ENCODE data around the gene NCAPD3. TPM values are rescaled to one million over a fixed set of nuclear protein-coding genes. Genes with fewer than 3 reads are reported as not detected.

Gene NCAPD3
- total and polyA plus RNA-seq, 2 donors (not counting 3 experiments of a cell fraction or from before 2014, with no cell fraction given): 22.6 to 43.8 TPM

- Histone ChIP-seq H3K9me3 (replicated peaks; ENCODE audit: control insufficient read depth, insufficient read depth, low read length) (no peaks in the 10 kb centered on the region), H3K79me2 (ENCODE audit: control insufficient read depth, insufficient read depth, low read length) (no peaks in the 10 kb centered on the region), H4K20me1 (replicated peaks; ENCODE audit: control insufficient read depth, extremely low read depth, insufficient read depth, low read length) (no peaks in the 10 kb centered on the region), H3K9me1 (replicated peaks; ENCODE audit: control insufficient read depth, extremely low read depth, insufficient read depth, low read length) (no peaks in the 10 kb centered on the region), H2AFZ (ENCODE audit: low read depth, low read length) (no peak overlapping the region), H3K4me2 (ENCODE audit: insufficient read depth, low read length) (no peak overlapping the region), H3K27ac (ENCODE audit: insufficient read depth, low read depth, low read length) (no peak overlapping the region), H3K27me3 (ENCODE audit: control insufficient read depth in 2 of 2, insufficient read depth in 2 of 2, low read length in 2 of 2) (no peaks in the 10 kb centered on the region), H3K4me1 (ENCODE audit: control insufficient read depth, extremely low read depth, insufficient read depth, low read length) (no peaks in the 10 kb centered on the region), H3K9ac (replicated peaks; ENCODE audit: extremely low read depth, insufficient read depth, low read length) (no peak overlapping the region), H3K36me3 (ENCODE audit: control insufficient read depth in 2 of 2, extremely low read depth in 1 of 2, insufficient read depth in 2 of 2, low read length in 2 of 2) (peaks cover 6 to 8% of the 10 kb centered on the region in 2 experiments), H3K4me3 (replicated peaks in 1 of 3; ENCODE audit: insufficient read depth in 1 of 3, low read depth in 1 of 3, low read length in 3 of 3) (no peak overlapping the region)
- dilution Hi-C loops (cut with MboI; ENCODE audit: extremely low pct_ligation_motif_present, low sequenced_read_pairs) (no loop called here), intact Hi-C loops (cut with micrococcal nuclease) (no loop called here)
- ChIA-PET POLR2A (no interaction called here), CTCF (interaction anchor here (1.2 kb wide), 1 partner anchor 57 kb away, joined by 3 read pairs; no protein-coding TSS in a partner anchor)
- TF ChIP-seq GATA2 (IDR thresholded peaks at IDR 0.05; ENCODE audit: insufficient read depth, insufficient read length, low read depth, low read length) (no peak), POLR2A (IDR thresholded peaks at IDR 0.05; ENCODE audit: low read depth, low read length) (no peak), EZH2 (IDR thresholded peaks at IDR 0.05; ENCODE audit: borderline replicate concordance, low read depth, low read length, severe bottlenecking) (no peak), POLR2AphosphoS5 (IDR thresholded peaks at IDR 0.05; ENCODE audit: insufficient read depth, low read depth, low read length) (no peak), JUN (IDR thresholded peaks at IDR 0.05; ENCODE audit: borderline replicate concordance, insufficient read depth, insufficient read length, low read depth) (no peak), FOS (IDR thresholded peaks at IDR 0.05; ENCODE audit: borderline replicate concordance, insufficient read depth, low read length) (no peak), CTCF (IDR thresholded peaks at IDR 0.05; ENCODE audit: extremely low read depth in 1 of 2, insufficient read depth in 1 of 2, low read depth in 1 of 2, low read length in 2 of 2) (no peak), MAX (IDR thresholded peaks at IDR 0.05; ENCODE audit: insufficient read depth, insufficient read length) (no peak), MYC (IDR thresholded peaks at IDR 0.05; ENCODE audit: low read depth, low read length) (no peak)
- FAIRE-seq: no peak
- BruUV-seq (replicated peaks): no TSS peak
- DNase-seq (ENCODE audit: low read depth, low spot score): no peak
Observed at GRCh38 chr11:134264966-134265764, 41.4 kb upstream of the NCAPD3 start.
